Astrocyte (in vitro differentiated cells and primary cell): ENCODE results near the gene UTP18.

Experiments used
- EZH2 ChIP-seq: IDR thresholded peaks from 2 replicates; pipeline ENCODE4 v1.6.1; 2012; ENCODE audit warnings: mild to moderate bottlenecking, low read length, inconsistent platforms; ENCODE audit not compliant: insufficient read depth
- TF ChIP-seq, protein P1 (sequence below): IDR thresholded peaks from 2 replicates; pipeline ENCODE4 v1.5.1; 2011; ENCODE audit warnings: low read depth, mild to moderate bottlenecking, inconsistent platforms, low read length, moderate library complexity; ENCODE audit not compliant: insufficient read depth

DNA sequence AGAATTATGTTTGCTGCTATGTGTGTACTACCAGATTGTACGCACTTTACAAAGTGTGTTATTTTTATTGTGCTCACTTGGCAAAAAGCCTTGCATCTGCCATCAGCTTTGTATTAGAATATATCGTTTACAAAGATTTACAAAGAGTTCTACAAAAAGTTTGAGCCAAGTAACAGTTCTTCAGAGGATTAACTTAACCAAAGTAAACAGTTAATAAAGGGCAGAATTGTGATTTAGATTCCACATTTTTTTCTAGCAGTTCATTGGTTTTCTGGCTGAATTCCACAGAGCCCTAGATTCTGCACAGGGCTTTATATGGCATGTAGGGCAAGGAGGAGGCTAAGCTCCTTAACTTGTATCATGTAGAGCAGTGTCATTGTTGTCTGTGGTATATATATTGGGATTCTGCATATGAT, 29.4 kb downstream of the UTP18 start:
- TF ChIP-seq, protein P1, sequence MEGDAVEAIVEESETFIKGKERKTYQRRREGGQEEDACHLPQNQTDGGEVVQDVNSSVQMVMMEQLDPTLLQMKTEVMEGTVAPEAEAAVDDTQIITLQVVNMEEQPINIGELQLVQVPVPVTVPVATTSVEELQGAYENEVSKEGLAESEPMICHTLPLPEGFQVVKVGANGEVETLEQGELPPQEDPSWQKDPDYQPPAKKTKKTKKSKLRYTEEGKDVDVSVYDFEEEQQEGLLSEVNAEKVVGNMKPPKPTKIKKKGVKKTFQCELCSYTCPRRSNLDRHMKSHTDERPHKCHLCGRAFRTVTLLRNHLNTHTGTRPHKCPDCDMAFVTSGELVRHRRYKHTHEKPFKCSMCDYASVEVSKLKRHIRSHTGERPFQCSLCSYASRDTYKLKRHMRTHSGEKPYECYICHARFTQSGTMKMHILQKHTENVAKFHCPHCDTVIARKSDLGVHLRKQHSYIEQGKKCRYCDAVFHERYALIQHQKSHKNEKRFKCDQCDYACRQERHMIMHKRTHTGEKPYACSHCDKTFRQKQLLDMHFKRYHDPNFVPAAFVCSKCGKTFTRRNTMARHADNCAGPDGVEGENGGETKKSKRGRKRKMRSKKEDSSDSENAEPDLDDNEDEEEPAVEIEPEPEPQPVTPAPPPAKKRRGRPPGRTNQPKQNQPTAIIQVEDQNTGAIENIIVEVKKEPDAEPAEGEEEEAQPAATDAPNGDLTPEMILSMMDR: no peak
- no peak for TF ChIP-seq EZH2
